ENCODE data around the gene ATG9B. TPM values are rescaled to one million over a fixed set of nuclear protein-coding genes. Genes with fewer than 3 reads are reported as not detected.

The ATG9B gene
- total and polyA plus RNA-seq, 9 of the 15 experiments (the other 6 are each of a cell fraction or from before 2014, with no cell fraction given): 0.29 to 8.0 (median 2.1) TPM

DNA sequence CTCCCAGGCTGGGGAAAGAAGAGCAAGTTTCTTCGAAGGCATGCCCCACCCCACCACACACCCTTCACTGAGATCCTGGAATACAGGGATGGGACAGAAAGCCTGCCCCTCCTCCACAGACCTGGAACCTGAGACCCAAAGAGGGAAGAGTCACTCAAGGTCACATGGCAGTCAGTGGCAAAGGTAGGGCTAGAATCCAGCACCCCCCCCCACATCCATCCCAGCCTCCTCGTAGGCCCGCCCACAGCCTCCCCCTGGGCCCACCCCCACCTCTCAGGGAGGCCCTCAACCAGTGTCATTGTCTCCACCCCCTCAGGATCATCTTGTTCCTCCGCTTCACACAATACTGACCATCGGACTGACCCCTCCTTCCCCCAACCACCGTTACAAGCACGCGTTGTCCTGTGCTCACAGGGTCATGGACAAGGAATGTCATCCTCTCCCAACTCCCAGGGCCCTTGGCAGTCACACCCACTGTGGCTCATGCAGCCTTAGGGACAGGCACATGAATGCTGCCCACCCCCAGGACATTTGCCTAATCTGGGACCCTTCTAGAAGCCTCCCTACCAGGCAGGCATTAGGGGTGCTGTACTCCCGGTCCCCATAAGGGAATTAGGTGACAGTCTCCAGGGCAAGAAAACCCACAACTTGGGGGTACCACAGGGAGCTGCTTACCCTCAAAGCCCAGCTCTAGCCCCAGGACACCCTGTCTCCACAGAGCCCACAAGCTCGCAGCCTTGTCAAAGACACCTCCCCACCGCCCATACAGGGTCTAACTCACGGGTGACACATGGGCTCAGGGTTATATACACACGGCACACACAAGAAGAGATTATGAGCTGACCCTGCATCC, 47.5 kb downstream of the ATG9B start (continued):
- TF ChIP-seq, protein P1, sequence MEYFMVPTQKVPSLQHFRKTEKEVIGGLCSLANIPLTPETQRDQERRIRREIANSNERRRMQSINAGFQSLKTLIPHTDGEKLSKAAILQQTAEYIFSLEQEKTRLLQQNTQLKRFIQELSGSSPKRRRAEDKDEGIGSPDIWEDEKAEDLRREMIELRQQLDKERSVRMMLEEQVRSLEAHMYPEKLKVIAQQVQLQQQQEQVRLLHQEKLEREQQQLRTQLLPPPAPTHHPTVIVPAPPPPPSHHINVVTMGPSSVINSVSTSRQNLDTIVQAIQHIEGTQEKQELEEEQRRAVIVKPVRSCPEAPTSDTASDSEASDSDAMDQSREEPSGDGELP (CRISPR knock-in tag; IDR thresholded peaks at IDR 0.05; ENCODE audit: borderline replicate concordance): peak; percentile 14; the same call in 1 of the 2 replicates
- TF ChIP-seq SOX6 (IDR thresholded peaks at IDR 0.05) (no peak), MCM3 (IDR thresholded peaks at IDR 0.05) (no peak), POLR3G (IDR thresholded peaks at IDR 0.05; ENCODE audit: extremely low read depth, insufficient read length, insufficient replicate concordance) (no peak), HNRNPH1 (optimal IDR thresholded peaks at IDR 0.05; ENCODE audit: low read depth, low read length) (no peak), DIDO1 (tag; IDR thresholded peaks at IDR 0.05; ENCODE audit: low read depth) (no peak), TAL1 (IDR thresholded peaks at IDR 0.05) (no peak), EGR1 (conservative IDR thresholded peaks at IDR 0.05) (0 out of 2 replicates have a peak, but pooled peaks have one; percentile 43), HMG20B (CRISPR knock-in tag; IDR thresholded peaks at IDR 0.05) (no peak), ZSCAN29 (IDR thresholded peaks at IDR 0.05) (no peak), ZNF224 (CRISPR knock-in tag; IDR thresholded peaks at IDR 0.05) (no peak), SETDB1 (IDR thresholded peaks at IDR 0.05; ENCODE audit: low read length) (no peak), NRF1 (conservative IDR thresholded peaks at IDR 0.05 in 1 of 2, IDR thresholded peaks at IDR 0.05 in 1 of 2) (no peak)
- TF ChIP-seq, protein P2, sequence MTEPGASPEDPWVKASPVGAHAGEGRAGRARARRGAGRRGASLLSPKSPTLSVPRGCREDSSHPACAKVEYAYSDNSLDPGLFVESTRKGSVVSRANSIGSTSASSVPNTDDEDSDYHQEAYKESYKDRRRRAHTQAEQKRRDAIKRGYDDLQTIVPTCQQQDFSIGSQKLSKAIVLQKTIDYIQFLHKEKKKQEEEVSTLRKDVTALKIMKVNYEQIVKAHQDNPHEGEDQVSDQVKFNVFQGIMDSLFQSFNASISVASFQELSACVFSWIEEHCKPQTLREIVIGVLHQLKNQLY (CRISPR knock-in tag; conservative IDR thresholded peaks at IDR 0.05): no peak
- TF ChIP-seq, protein P3, sequence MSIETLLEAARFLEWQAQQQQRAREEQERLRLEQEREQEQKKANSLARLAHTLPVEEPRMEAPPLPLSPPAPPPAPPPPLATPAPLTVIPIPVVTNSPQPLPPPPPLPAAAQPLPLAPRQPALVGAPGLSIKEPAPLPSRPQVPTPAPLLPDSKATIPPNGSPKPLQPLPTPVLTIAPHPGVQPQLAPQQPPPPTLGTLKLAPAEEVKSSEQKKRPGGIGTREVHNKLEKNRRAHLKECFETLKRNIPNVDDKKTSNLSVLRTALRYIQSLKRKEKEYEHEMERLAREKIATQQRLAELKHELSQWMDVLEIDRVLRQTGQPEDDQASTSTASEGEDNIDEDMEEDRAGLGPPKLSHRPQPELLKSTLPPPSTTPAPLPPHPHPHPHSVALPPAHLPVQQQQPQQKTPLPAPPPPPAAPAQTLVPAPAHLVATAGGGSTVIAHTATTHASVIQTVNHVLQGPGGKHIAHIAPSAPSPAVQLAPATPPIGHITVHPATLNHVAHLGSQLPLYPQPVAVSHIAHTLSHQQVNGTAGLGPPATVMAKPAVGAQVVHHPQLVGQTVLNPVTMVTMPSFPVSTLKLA (conservative IDR thresholded peaks at IDR 0.05): no peak
- TF ChIP-seq, protein P4, sequence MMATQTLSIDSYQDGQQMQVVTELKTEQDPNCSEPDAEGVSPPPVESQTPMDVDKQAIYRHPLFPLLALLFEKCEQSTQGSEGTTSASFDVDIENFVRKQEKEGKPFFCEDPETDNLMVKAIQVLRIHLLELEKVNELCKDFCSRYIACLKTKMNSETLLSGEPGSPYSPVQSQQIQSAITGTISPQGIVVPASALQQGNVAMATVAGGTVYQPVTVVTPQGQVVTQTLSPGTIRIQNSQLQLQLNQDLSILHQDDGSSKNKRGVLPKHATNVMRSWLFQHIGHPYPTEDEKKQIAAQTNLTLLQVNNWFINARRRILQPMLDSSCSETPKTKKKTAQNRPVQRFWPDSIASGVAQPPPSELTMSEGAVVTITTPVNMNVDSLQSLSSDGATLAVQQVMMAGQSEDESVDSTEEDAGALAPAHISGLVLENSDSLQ (IDR thresholded peaks at IDR 0.05): peak; percentile 71
- TF ChIP-seq, protein P5, sequence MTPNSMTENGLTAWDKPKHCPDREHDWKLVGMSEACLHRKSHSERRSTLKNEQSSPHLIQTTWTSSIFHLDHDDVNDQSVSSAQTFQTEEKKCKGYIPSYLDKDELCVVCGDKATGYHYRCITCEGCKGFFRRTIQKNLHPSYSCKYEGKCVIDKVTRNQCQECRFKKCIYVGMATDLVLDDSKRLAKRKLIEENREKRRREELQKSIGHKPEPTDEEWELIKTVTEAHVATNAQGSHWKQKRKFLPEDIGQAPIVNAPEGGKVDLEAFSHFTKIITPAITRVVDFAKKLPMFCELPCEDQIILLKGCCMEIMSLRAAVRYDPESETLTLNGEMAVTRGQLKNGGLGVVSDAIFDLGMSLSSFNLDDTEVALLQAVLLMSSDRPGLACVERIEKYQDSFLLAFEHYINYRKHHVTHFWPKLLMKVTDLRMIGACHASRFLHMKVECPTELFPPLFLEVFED (CRISPR knock-in tag; conservative IDR thresholded peaks at IDR 0.05): no peak
- TF ChIP-seq, protein P6, sequence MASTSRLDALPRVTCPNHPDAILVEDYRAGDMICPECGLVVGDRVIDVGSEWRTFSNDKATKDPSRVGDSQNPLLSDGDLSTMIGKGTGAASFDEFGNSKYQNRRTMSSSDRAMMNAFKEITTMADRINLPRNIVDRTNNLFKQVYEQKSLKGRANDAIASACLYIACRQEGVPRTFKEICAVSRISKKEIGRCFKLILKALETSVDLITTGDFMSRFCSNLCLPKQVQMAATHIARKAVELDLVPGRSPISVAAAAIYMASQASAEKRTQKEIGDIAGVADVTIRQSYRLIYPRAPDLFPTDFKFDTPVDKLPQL (IDR thresholded peaks at IDR 0.05; ENCODE audit: extremely low read depth, insufficient read length): no peak
